HG02840 (cell line): Measurements from ENCODE around the gene NSL1.
"Not testable (repeated sequence)": the region's sequence is repeated elsewhere in the genome, so short reads cannot be mapped to it uniquely, and the experiment has no call there.

Experiments used
- ATAC-seq: cut with Tn5 transposase; IDR thresholded peaks from one replicate; pipeline ENCODE4 v1.9.1; 2021; ENCODE audit warnings: mild to moderate bottlenecking, moderate library complexity, moderate number of reproducible peaks; ENCODE audit not compliant: unreplicated experiment, low FRiP score

Gene NSL1

GRCh38 chr1:212712451-212713303 lies 78.9 kb downstream of the NSL1 start:
- no peak for ATAC-seq

- ATAC-seq: not testable (repeated sequence)
Observed at GRCh38 chr1:212711974-212712373, 79.6 kb downstream of the NSL1 start.

- no peak for ATAC-seq
Observed at GRCh38 chr1:212710566-212710965, 81.0 kb downstream of the NSL1 start.

- no peak for ATAC-seq
Observed at GRCh38 chr1:212703991-212704564, 87.5 kb downstream of the NSL1 start.

GRCh38 chr1:212702672-212703071 lies 88.9 kb downstream of the NSL1 start:
- no peak for ATAC-seq

GRCh38 chr1:212701910-212702309 lies 89.7 kb downstream of the NSL1 start:
- ATAC-seq: no peak

GRCh38 chr1:212700892-212701819 lies 90.4 kb downstream of the NSL1 start:
- ATAC-seq: no peak

GRCh38 chr1:212700223-212700891 lies 91.2 kb downstream of the NSL1 start:
- ATAC-seq: peak; percentile 36

- ATAC-seq: no peak
Observed at GRCh38 chr1:212699625-212700222, 91.9 kb downstream of the NSL1 start, which contains the start of gene BATF3. BATF3 (minus strand) TSS chr1:212699840; CDS start chr1:212699762, 78 bp downstream.

GRCh38 chr1:212699104-212699624 lies 92.4 kb downstream of the NSL1 start:
- ATAC-seq: no peak

- no peak for ATAC-seq
Observed at GRCh38 chr1:212698467-212699103, 93.0 kb downstream of the NSL1 start.

GRCh38 chr1:212696721-212697331 lies 94.8 kb downstream of the NSL1 start:
- ATAC-seq: no peak

GRCh38 chr1:212692774-212693644 lies 98.6 kb downstream of the NSL1 start:
- ATAC-seq: no peak

- no peak for ATAC-seq
Observed at GRCh38 chr1:212691561-212692071, 100.0 kb downstream of the NSL1 start.

- no peak for ATAC-seq
Observed at GRCh38 chr1:212690816-212691403, 100.7 kb downstream of the NSL1 start.

GRCh38 chr1:212689758-212690529 lies 101.6 kb downstream of the NSL1 start:
- ATAC-seq: no peak
